H1 (cell line): Measurements from ENCODE around the gene DHRS7B. TPM values are rescaled to one million over a fixed set of nuclear protein-coding genes. Genes with fewer than 3 reads are reported as not detected.

Experiments
- EP300 ChIP-seq, 2 experiments: IDR thresholded peaks; 1 replicate in 1 of 2; 2 replicates in 1 of 2; pipeline ENCODE4 v1.6.1; 2011 to 2012; ENCODE audit warnings: low read depth in 2 of 2, low read length in 2 of 2, mild to moderate bottlenecking in 2 of 2, borderline replicate concordance in 1 of 2, inconsistent platforms in 1 of 2, moderate library complexity in 1 of 2
- JUND ChIP-seq: IDR thresholded peaks from 2 replicates; pipeline ENCODE4 v1.6.1; 2011; ENCODE audit warnings: mild to moderate bottlenecking, improper control_type of control experiment, low read length
- SAP30 ChIP-seq: fragments of 300-600 bp; sonication (generic); IDR thresholded peaks from 2 replicates; pipeline ENCODE4 v1.7.1; 2012; ENCODE audit warnings: low read length, moderate library complexity, mild to moderate bottlenecking, inconsistent platforms; ENCODE audit not compliant: insufficient read depth, insufficient replicate concordance
- polyA plus RNA-seq, 7 experiments: library from polyadenylated mRNA; depleted of rRNA in 3 of 7; stranded (reverse) in 5 of 7; unstranded in 2 of 7; fragments of >200 nt in 5 of 7; fragments of 200-250 nt in 2 of 7; gene quantifications; 1 replicate in 5 of 7; 2 replicates in 1 of 7; 4 replicates in 1 of 7; pipeline versions ENCODE4 v1.2.1 to v1.2.3, GENCODE V29; 2011 to 2013; ENCODE audit warnings: missing spikeins in 2 of 7, mixed read lengths in 2 of 7
- total RNA-seq: library from RNA; stranded (reverse); fragmentation: NEBNext Ultra II Directional; extraction: Animal tissue kit (Norgen Biotek cat#: 25700); gene quantifications from 2 replicates; pipeline ENCODE4 v1.2.1, GENCODE V29; 2021

The DHRS7B gene
- total and polyA plus RNA-seq, 2 of the 8 experiments (the other 6 are each of a cell fraction or from before 2014, with no cell fraction given) = 11.0 to 27.9 TPM

GRCh38 chr17:21168555-21168865 is 41.7 kb downstream of the DHRS7B start (continued):
- TF ChIP-seq SAP30 (no peak), EP300 (IDR thresholded peaks at IDR 0.05; ENCODE audit: borderline replicate concordance in 1 of 2, low read depth in 2 of 2, low read length in 2 of 2) (no peak), JUND (no peak)
- TF ChIP-seq, all 59 proteins: peak for 0
